Measurements from ENCODE around the gene IQSEC2. TPM values are rescaled to one million over a fixed set of nuclear protein-coding genes. Genes with fewer than 3 reads are reported as not detected.

Gene IQSEC2
- total and polyA plus RNA-seq, 2 of the 8 experiments (the other 6 are each of a cell fraction or from before 2014, with no cell fraction given), result 6.1 to 54.9 TPM

GRCh38 chrX:53242310-53242709, 39.1 kb downstream of the IQSEC2 start (continued):
- TF ChIP-seq SIX5 (IDR thresholded peaks at IDR 0.05; ENCODE audit: low read depth, low read length) (no peak), EZH2 (IDR thresholded peaks at IDR 0.05; ENCODE audit: low read depth, low read length, severe bottlenecking) (no peak)
- TF ChIP-seq, protein P1, sequence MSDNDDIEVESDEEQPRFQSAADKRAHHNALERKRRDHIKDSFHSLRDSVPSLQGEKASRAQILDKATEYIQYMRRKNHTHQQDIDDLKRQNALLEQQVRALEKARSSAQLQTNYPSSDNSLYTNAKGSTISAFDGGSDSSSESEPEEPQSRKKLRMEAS (IDR thresholded peaks at IDR 0.05), result no peak

Measured in H1 (cell line).